Peyer's patch (tissue), 4 donors: ENCODE measurements around the gene HECTD4.

ENCODE experiments used
- POLR2A ChIP-seq, 2 donors: fragments of 450-650 bp; IDR thresholded peaks; one replicate each; pipeline ENCODE4 v1.5.1; 2017; ENCODE audit warnings: antibody characterized with exemption in 2 of 2, mild to moderate bottlenecking in 2 of 2, moderate library complexity in 2 of 2
- TF ChIP-seq, protein P1 (sequence below), 6 experiments: fragments of 450-650 bp in 4 of 6; fragments of 200-600 bp in 2 of 6; sonication (generic) in 1 of 6; IDR thresholded peaks; one replicate each; pipeline ENCODE4 v1.5.1; 2017 to 2019; ENCODE audit warnings: antibody characterized with exemption in 6 of 6, mild to moderate bottlenecking in 3 of 6, moderate library complexity in 1 of 6

DNA sequence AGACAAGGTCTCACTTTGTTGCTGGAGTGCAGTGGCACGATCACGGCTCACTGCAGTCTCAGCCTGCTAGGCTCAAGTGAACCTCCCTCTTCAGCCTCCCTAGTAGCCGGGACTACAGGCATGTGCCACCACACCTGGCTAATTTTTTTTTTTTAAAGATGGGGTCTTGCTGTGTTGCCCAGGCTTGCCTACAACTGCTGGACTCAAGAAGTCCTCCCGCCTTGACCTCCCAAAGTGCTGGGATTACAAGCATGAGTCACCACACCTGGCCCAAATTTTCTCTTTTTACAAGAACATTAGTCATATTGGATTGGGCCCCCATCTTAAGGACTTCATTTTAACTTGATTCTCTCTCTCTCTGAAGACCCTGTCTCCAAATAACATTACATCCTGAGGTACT, 7.0 kb upstream of the HECTD4 start:
- TF ChIP-seq, protein P1, sequence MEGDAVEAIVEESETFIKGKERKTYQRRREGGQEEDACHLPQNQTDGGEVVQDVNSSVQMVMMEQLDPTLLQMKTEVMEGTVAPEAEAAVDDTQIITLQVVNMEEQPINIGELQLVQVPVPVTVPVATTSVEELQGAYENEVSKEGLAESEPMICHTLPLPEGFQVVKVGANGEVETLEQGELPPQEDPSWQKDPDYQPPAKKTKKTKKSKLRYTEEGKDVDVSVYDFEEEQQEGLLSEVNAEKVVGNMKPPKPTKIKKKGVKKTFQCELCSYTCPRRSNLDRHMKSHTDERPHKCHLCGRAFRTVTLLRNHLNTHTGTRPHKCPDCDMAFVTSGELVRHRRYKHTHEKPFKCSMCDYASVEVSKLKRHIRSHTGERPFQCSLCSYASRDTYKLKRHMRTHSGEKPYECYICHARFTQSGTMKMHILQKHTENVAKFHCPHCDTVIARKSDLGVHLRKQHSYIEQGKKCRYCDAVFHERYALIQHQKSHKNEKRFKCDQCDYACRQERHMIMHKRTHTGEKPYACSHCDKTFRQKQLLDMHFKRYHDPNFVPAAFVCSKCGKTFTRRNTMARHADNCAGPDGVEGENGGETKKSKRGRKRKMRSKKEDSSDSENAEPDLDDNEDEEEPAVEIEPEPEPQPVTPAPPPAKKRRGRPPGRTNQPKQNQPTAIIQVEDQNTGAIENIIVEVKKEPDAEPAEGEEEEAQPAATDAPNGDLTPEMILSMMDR (IDR thresholded peaks at IDR 0.05), result no peak
- no peak for TF ChIP-seq POLR2A (IDR thresholded peaks at IDR 0.05)
